Glutamatergic neuron (in vitro differentiated cells): ENCODE data around the gene PHF12. TPM values are rescaled to one million over a fixed set of nuclear protein-coding genes. Genes with fewer than 3 reads are reported as not detected.
A peak's percentile ranks its signal among the peaks of the same experiment; 100 is the strongest.
"Not testable (repeated sequence)": the region's sequence is repeated elsewhere in the genome, so short reads cannot be mapped to it uniquely, and the experiment has no call there.

Experiments used
- DNase-seq: peaks from one replicate; pipeline ENCODE4 v3.0.0; 2022
- H3K27ac Mint-ChIP-seq: one replicate; pipeline ENCODE4 v1.8.0; 2020; ENCODE audit warnings: mild to moderate bottlenecking, mixed read lengths, inconsistent platforms; ENCODE audit not compliant: unreplicated experiment
- H3K27me3 Mint-ChIP-seq: one replicate; pipeline ENCODE4 v1.8.0; 2020; ENCODE audit warnings: mild to moderate bottlenecking, moderate library complexity, mixed read lengths, inconsistent platforms; ENCODE audit not compliant: unreplicated experiment
- H3K36me3 Mint-ChIP-seq: one replicate; pipeline ENCODE4 v1.8.0; 2020; ENCODE audit warnings: mild to moderate bottlenecking, mixed read lengths, inconsistent platforms; ENCODE audit not compliant: unreplicated experiment
- H3K4me1 Mint-ChIP-seq: one replicate; pipeline ENCODE4 v1.8.0; 2020; ENCODE audit warnings: mild to moderate bottlenecking, low read depth, mixed read lengths, inconsistent platforms; ENCODE audit not compliant: unreplicated experiment
- H3K4me3 Mint-ChIP-seq: one replicate; pipeline ENCODE4 v1.8.0; 2020; ENCODE audit warnings: mild to moderate bottlenecking, mixed read lengths, inconsistent platforms; ENCODE audit not compliant: unreplicated experiment
- H3K9me3 Mint-ChIP-seq: one replicate; pipeline ENCODE4 v1.8.0; 2020; ENCODE audit warnings: mild to moderate bottlenecking, moderate library complexity, mixed read lengths, inconsistent platforms; ENCODE audit not compliant: unreplicated experiment
- CTCF ChIP-seq: fragments of 200-600 bp; sonication (generic); IDR thresholded peaks from one replicate; pipeline ENCODE4 v1.5.0; 2021; ENCODE audit not compliant: partially characterized antibody, unreplicated experiment
- total RNA-seq: library from RNA; stranded (reverse); fragmentation: NEBNext Ultra II Directional; extraction: Animal tissue kit (Norgen Biotek cat#: 25700); gene quantifications from one replicate; pipeline ENCODE4 v1.2.1, GENCODE V29; 2021; ENCODE audit not compliant: unreplicated experiment

PHF12 gene
- total RNA-seq, 1 donor from 2014 or later = 59.8 TPM

DNA sequence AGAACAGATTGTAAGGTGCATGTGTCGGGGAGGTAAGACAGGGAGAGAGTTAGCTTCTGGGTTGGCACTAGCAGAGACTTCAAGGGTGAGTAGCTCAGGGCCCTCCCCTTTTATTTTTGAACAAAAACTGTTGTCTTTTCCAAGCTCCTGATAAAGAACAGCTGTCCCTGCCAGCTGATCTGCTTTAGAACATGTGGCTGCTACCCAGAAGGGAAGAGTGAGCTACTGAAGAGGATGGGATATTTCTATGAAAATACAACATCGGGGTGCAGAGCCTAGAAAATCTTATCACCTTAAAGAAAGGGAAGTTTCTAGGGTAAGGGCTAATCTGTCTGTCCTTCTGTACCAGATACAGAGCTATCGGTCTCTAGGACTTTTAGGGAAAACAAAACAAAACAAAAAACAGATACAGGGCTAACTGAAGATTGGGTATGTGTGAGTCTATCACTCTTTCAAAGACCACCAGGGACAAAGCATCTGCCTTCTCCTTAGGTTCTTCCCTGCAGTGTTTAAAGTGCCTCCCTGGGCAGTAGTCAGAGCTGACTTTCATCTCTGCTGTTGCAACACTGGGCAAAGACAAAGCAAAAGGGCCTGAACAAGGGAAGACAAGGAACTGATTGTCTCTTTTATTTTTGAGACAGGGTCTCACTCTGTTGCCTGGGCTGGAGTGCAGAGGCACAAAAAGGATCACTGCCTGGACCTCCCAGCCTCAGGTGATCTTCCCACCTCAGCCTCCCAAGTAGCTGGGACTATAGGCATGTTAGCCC, 43.4 kb downstream of the PHF12 start:
- peak overlapping the region; percentile 22 for H3K27ac Mint-ChIP-seq
- peaks cover 4% of the 10 kb centered on the region for H3K27me3 Mint-ChIP-seq
- DNase-seq = no peak
- H3K4me3 Mint-ChIP-seq = no peak overlapping the region
- H3K9me3 Mint-ChIP-seq = peaks cover 10% of the 10 kb centered on the region
- H3K36me3 Mint-ChIP-seq = no peaks in the 10 kb centered on the region
- TF ChIP-seq CTCF = no peak
- H3K4me1 Mint-ChIP-seq = peaks cover 6% of the 10 kb centered on the region

- Mint-ChIP-seq H3K9me3 (peaks cover 10% of the 10 kb centered on the region), H3K27me3 (peaks cover 6% of the 10 kb centered on the region), H3K27ac (no peak overlapping the region), H3K4me3 (no peak overlapping the region), H3K36me3 (no peaks in the 10 kb centered on the region), H3K4me1 (peaks cover 8% of the 10 kb centered on the region)
- no peak for DNase-seq
- TF ChIP-seq CTCF = no peak
Observed at GRCh38 chr17:28906706-28907438, 44.4 kb downstream of the PHF12 start.

DNA sequence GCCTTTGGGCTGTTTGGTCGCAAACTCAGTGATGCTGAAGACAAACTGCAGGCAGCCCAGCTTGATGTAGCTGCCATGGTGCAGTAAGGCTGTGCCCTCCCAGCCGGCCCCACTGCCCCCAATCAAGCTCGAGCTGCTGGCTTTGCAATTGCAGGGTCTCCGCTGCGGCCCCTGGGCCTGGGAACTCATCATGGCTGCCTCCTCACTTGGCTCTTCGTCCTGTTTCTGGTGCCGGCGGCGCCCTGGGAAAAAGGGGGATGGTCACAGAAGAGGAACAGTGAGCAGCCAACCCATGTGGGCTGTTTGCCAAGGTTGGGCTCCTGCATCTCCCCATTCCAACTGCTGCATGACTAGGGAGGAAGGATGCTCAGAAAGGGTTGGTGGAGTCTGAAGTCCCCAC, 45.0 kb downstream of the PHF12 start:
- Mint-ChIP-seq H3K4me3 (no peak overlapping the region), H3K36me3 (no peaks in the 10 kb centered on the region), H3K27me3 (peaks cover 7% of the 10 kb centered on the region), H3K27ac (no peak overlapping the region), H3K9me3 (peaks cover 10% of the 10 kb centered on the region), H3K4me1 (peaks cover 12% of the 10 kb centered on the region)
- no peak for TF ChIP-seq CTCF
- no peak for DNase-seq

GRCh38 chr17:28904800-28905199, 46.5 kb downstream of the PHF12 start:
- Mint-ChIP-seq H3K36me3 (no peaks in the 10 kb centered on the region), H3K9me3 (peaks cover 12% of the 10 kb centered on the region), H3K4me3 (no peak overlapping the region), H3K27me3 (peaks cover 7% of the 10 kb centered on the region), H3K27ac (no peak overlapping the region), H3K4me1 (peaks cover 12% of the 10 kb centered on the region)
- TF ChIP-seq CTCF = no peak
- no peak for DNase-seq

- H3K4me3 Mint-ChIP-seq = peak overlapping the region; percentile 77
- H3K36me3 Mint-ChIP-seq, H3K4me1 Mint-ChIP-seq, DNase-seq: not testable (repeated sequence)
- peak overlapping the region; percentile 54 for H3K27ac Mint-ChIP-seq
- H3K9me3 Mint-ChIP-seq = peaks cover 18% of the 10 kb centered on the region
- H3K27me3 Mint-ChIP-seq = peaks cover 13% of the 10 kb centered on the region
Observed at GRCh38 chr17:28903546-28903841, 47.8 kb downstream of the PHF12 start.
